Stimulated activated CD8-positive, alpha-beta memory T cell treated with anti-CD3 and anti-CD28 coated beads, Interleukin-4, amount 100 ng/mL, for 1 hour (primary cell): ENCODE data around the gene SCRN1.

ENCODE experiments used
- DNase-seq, 2 donors: peaks; one replicate each; pipeline ENCODE4 v3.0.0-alpha.2; 2020; ENCODE audit warnings: low read depth in 2 of 2, low spot score in 1 of 2

SCRN1 gene

GRCh38 chr7:29929018-29929807 is 60.4 kb downstream of the SCRN1 start:
- no peak for DNase-seq

GRCh38 chr7:29926741-29927140 is 62.9 kb downstream of the SCRN1 start:
- no peak for DNase-seq

- DNase-seq, result no peak
These were observed 63.4 kb downstream of the SCRN1 start for GRCh38 chr7:29926216-29926615.

GRCh38 chr7:29924684-29925083 is 64.9 kb downstream of the SCRN1 start:
- DNase-seq, result no peak

GRCh38 chr7:29924006-29924405 is 65.6 kb downstream of the SCRN1 start:
- no peak for DNase-seq

GRCh38 chr7:29922921-29923700 is 66.5 kb downstream of the SCRN1 start:
- no peak for DNase-seq

- DNase-seq, result peak in 1 of 2 donors; percentile 13
These were observed 68.1 kb downstream of the SCRN1 start for GRCh38 chr7:29921404-29922010.

- DNase-seq, result no peak
These were observed 69.1 kb downstream of the SCRN1 start for GRCh38 chr7:29920491-29920890.

- DNase-seq, result no peak
These were observed 69.8 kb downstream of the SCRN1 start for GRCh38 chr7:29919790-29920189.

GRCh38 chr7:29918850-29919249 is 70.8 kb downstream of the SCRN1 start:
- DNase-seq, result no peak

GRCh38 chr7:29917641-29918040 is 72.0 kb downstream of the SCRN1 start:
- DNase-seq, result no peak

GRCh38 chr7:29915481-29916215 is 74.0 kb downstream of the SCRN1 start:
- no peak for DNase-seq

GRCh38 chr7:29914180-29914579 is 75.4 kb downstream of the SCRN1 start:
- no peak for DNase-seq

GRCh38 chr7:29906200-29907022 is 83.2 kb downstream of the SCRN1 start:
- no peak for DNase-seq

GRCh38 chr7:29900745-29901144 is 88.9 kb downstream of the SCRN1 start:
- no peak for DNase-seq

- no peak for DNase-seq
These were observed 91.3 kb downstream of the SCRN1 start for GRCh38 chr7:29898301-29898700.

GRCh38 chr7:29896685-29897411 is 92.8 kb downstream of the SCRN1 start:
- DNase-seq, result no peak

GRCh38 chr7:29895559-29895958 is 94.0 kb downstream of the SCRN1 start:
- no peak for DNase-seq

- no peak for DNase-seq
These were observed 95.3 kb downstream of the SCRN1 start for GRCh38 chr7:29894256-29894655.
